Neural cell (in vitro differentiated cells): Measurements from ENCODE around the gene NPHP4. TPM values are rescaled to one million over a fixed set of nuclear protein-coding genes. Genes with fewer than 3 reads are reported as not detected.

Experiments used
- H2AFZ ChIP-seq: fragments of 200-600, 300-800 bp; sonication (generic), shearing (Covaris generic); 2 replicates; pipeline ENCODE4 v1.6.0; 2014; ENCODE audit warnings: low read depth, mild to moderate bottlenecking, antibody characterized with exemption, low read length, moderate library complexity
- H3F3A ChIP-seq: fragments of 200-600 bp; shearing (Covaris generic); 2 replicates; pipeline ENCODE4 v1.6.1; 2016; ENCODE audit warnings: mild to moderate bottlenecking, moderate library complexity, mixed read lengths, antibody characterized with exemption, low read length; ENCODE audit not compliant: insufficient read depth, poor library complexity, severe bottlenecking
- H3K27ac ChIP-seq: fragments of 200-600, 300-800 bp; sonication (generic), shearing (Covaris generic); 2 replicates; pipeline ENCODE4 v1.5.1; 2014; ENCODE audit warnings: mild to moderate bottlenecking, low read length, moderate library complexity
- H3K27me3 ChIP-seq: fragments of 300-800, 200-600 bp; sonication (generic), shearing (Covaris generic); 2 replicates; pipeline ENCODE4 v1.6.0; 2014; ENCODE audit warnings: mild to moderate bottlenecking, low read depth, low read length, moderate library complexity; ENCODE audit not compliant: insufficient read depth
- H3K36me3 ChIP-seq: fragments of 300-800, 200-600 bp; sonication (generic), shearing (Covaris generic); 2 replicates; pipeline ENCODE4 v1.5.1; 2014; ENCODE audit warnings: mild to moderate bottlenecking, antibody characterized with exemption, low read length, moderate library complexity; ENCODE audit not compliant: insufficient read depth
- H3K4me2 ChIP-seq: fragments of 300-800, 200-600 bp; sonication (generic), shearing (Covaris generic); 2 replicates; pipeline ENCODE4 v1.6.0; 2014; ENCODE audit warnings: mild to moderate bottlenecking, low read length
- H3K4me3 ChIP-seq: fragments of 300-800, 200-600 bp; sonication (generic), shearing (Covaris generic); 2 replicates; pipeline ENCODE4 v1.5.1; 2014; ENCODE audit warnings: mild to moderate bottlenecking, low read length, moderate library complexity
- H3K79me2 ChIP-seq: fragments of 200-600 bp; shearing (Covaris generic); replicated peaks from 2 replicates; pipeline ENCODE4 v1.6.0; 2014; ENCODE audit warnings: mild to moderate bottlenecking, low read length, moderate library complexity; ENCODE audit not compliant: insufficient read depth
- H3K9ac ChIP-seq: fragments of 300-800, 200-600 bp; sonication (generic), shearing (Covaris generic); 2 replicates; pipeline ENCODE4 v1.6.1; 2016; ENCODE audit warnings: mild to moderate bottlenecking, low read length, mixed read lengths
- H3K9me2 ChIP-seq: fragments of 200-600 bp; shearing (Covaris generic); 2 replicates; pipeline ENCODE4 v1.6.1; 2016; ENCODE audit warnings: mild to moderate bottlenecking, low read length, mixed read lengths; ENCODE audit not compliant: insufficient read depth
- H3K9me3 ChIP-seq: fragments of 200-600, 300-800 bp; sonication (generic), shearing (Covaris generic); 2 replicates; pipeline ENCODE4 v1.6.1; 2016; ENCODE audit warnings: mild to moderate bottlenecking, mixed run types, low read length, moderate library complexity, mixed read lengths
- H4K20me1 ChIP-seq: fragments of 200-600 bp; shearing (Covaris generic); 2 replicates; pipeline ENCODE4 v1.6.1; 2016; ENCODE audit warnings: mild to moderate bottlenecking, mixed run types; ENCODE audit not compliant: insufficient read depth
- EP300 ChIP-seq: fragments of 450-650 bp; conservative IDR thresholded peaks from 2 replicates; pipeline ENCODE4 v1.6.1; 2014; ENCODE audit warnings: antibody characterized with exemption, mild to moderate bottlenecking, moderate library complexity; ENCODE audit not compliant: poor library complexity, severe bottlenecking
- EZH2 ChIP-seq: fragments of 200-600, 300-800 bp; shearing (Covaris generic), sonication (generic); IDR thresholded peaks from 2 replicates; pipeline ENCODE4 v1.6.1; 2014; ENCODE audit warnings: antibody characterized with exemption, low read length, borderline replicate concordance, mild to moderate bottlenecking; ENCODE audit not compliant: insufficient read depth, poor library complexity, severe bottlenecking
- MXI1 ChIP-seq: fragments of 450-650 bp; conservative IDR thresholded peaks from 2 replicates; pipeline ENCODE4 v1.6.1; 2014; ENCODE audit warnings: antibody characterized with exemption, mild to moderate bottlenecking; ENCODE audit not compliant: poor library complexity, severe bottlenecking
- POLR2AphosphoS5 ChIP-seq: IDR thresholded peaks from 2 replicates; pipeline ENCODE4 v1.6.1; 2012
- RAD21 ChIP-seq: fragments of 450-650 bp; conservative IDR thresholded peaks from 2 replicates; pipeline ENCODE4 v1.6.1; 2014; ENCODE audit warnings: antibody characterized with exemption, mild to moderate bottlenecking, moderate library complexity
- SMC3 ChIP-seq: fragments of 450-650 bp; conservative IDR thresholded peaks from 2 replicates; pipeline ENCODE4 v1.6.1; 2014; ENCODE audit warnings: antibody characterized with exemption, mild to moderate bottlenecking, moderate library complexity; ENCODE audit not compliant: poor library complexity
- TAF1 ChIP-seq: IDR thresholded peaks from 2 replicates; pipeline ENCODE4 v1.6.1; 2012; ENCODE audit warnings: low read depth
- polyA plus RNA-seq: library from polyadenylated mRNA; depleted of rRNA; stranded (reverse); fragments of >200 nt; gene quantifications from 2 replicates; pipeline ENCODE4 v1.2.3, GENCODE V29; 2014
- TF ChIP-seq, protein P1 (sequence below): IDR thresholded peaks from 2 replicates; pipeline ENCODE4 v1.6.1; 2012; ENCODE audit warnings: borderline replicate concordance
- TF ChIP-seq, protein P2 (sequence below): fragments of 450-650 bp; IDR thresholded peaks from 2 replicates; pipeline ENCODE4 v1.5.1; 2014; ENCODE audit warnings: antibody characterized with exemption, mild to moderate bottlenecking, moderate library complexity; ENCODE audit not compliant: poor library complexity, severe bottlenecking

The NPHP4 gene
- polyA plus RNA-seq, 1 donor from 2014 or later: 17.1 TPM

DNA sequence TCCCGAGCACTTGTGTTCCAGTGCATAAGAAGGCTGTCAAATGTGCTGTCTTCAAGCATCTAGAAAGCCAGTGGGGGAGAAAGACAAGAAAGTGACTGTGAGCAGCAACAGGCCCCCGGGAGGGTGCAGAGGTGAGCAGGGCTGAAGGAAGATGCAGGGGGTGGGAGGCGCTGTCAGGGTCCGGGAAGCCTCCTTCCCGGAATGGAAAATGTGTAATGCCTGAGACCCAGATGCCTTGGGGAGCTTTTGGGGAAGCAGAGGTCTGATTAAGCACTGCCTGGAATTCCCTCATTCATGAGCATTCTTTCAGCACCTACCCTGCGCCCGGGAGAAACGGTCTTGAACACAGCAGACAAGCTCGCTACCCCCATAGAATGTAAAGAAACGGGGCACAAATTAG, 1.3 kb downstream of the NPHP4 start:
- TF ChIP-seq SMC3 (no peak), RAD21 (no peak), POLR2AphosphoS5 (no peak), MXI1 (no peak), EZH2 (no peak), TAF1 (no peak), EP300 (no peak)
- TF ChIP-seq, protein P1, sequence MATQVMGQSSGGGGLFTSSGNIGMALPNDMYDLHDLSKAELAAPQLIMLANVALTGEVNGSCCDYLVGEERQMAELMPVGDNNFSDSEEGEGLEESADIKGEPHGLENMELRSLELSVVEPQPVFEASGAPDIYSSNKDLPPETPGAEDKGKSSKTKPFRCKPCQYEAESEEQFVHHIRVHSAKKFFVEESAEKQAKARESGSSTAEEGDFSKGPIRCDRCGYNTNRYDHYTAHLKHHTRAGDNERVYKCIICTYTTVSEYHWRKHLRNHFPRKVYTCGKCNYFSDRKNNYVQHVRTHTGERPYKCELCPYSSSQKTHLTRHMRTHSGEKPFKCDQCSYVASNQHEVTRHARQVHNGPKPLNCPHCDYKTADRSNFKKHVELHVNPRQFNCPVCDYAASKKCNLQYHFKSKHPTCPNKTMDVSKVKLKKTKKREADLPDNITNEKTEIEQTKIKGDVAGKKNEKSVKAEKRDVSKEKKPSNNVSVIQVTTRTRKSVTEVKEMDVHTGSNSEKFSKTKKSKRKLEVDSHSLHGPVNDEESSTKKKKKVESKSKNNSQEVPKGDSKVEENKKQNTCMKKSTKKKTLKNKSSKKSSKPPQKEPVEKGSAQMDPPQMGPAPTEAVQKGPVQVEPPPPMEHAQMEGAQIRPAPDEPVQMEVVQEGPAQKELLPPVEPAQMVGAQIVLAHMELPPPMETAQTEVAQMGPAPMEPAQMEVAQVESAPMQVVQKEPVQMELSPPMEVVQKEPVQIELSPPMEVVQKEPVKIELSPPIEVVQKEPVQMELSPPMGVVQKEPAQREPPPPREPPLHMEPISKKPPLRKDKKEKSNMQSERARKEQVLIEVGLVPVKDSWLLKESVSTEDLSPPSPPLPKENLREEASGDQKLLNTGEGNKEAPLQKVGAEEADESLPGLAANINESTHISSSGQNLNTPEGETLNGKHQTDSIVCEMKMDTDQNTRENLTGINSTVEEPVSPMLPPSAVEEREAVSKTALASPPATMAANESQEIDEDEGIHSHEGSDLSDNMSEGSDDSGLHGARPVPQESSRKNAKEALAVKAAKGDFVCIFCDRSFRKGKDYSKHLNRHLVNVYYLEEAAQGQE: no peak
- TF ChIP-seq, protein P2, sequence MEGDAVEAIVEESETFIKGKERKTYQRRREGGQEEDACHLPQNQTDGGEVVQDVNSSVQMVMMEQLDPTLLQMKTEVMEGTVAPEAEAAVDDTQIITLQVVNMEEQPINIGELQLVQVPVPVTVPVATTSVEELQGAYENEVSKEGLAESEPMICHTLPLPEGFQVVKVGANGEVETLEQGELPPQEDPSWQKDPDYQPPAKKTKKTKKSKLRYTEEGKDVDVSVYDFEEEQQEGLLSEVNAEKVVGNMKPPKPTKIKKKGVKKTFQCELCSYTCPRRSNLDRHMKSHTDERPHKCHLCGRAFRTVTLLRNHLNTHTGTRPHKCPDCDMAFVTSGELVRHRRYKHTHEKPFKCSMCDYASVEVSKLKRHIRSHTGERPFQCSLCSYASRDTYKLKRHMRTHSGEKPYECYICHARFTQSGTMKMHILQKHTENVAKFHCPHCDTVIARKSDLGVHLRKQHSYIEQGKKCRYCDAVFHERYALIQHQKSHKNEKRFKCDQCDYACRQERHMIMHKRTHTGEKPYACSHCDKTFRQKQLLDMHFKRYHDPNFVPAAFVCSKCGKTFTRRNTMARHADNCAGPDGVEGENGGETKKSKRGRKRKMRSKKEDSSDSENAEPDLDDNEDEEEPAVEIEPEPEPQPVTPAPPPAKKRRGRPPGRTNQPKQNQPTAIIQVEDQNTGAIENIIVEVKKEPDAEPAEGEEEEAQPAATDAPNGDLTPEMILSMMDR: no peak
- Histone ChIP-seq H3K9me2 (no peaks in the 10 kb centered on the region), H3F3A (no peaks in the 10 kb centered on the region), H2AFZ (no peak overlapping the region), H3K79me2 (peaks cover 43% of the 10 kb centered on the region), H3K9me3 (no peaks in the 10 kb centered on the region), H3K4me2 (peak overlapping the region; percentile 98), H4K20me1 (no peaks in the 10 kb centered on the region), H3K4me3 (peak overlapping the region; percentile 96), H3K27me3 (no peaks in the 10 kb centered on the region), H3K9ac (peak overlapping the region; percentile 82), H3K36me3 (no peaks in the 10 kb centered on the region), H3K27ac (peak overlapping the region; percentile 65)

DNA sequence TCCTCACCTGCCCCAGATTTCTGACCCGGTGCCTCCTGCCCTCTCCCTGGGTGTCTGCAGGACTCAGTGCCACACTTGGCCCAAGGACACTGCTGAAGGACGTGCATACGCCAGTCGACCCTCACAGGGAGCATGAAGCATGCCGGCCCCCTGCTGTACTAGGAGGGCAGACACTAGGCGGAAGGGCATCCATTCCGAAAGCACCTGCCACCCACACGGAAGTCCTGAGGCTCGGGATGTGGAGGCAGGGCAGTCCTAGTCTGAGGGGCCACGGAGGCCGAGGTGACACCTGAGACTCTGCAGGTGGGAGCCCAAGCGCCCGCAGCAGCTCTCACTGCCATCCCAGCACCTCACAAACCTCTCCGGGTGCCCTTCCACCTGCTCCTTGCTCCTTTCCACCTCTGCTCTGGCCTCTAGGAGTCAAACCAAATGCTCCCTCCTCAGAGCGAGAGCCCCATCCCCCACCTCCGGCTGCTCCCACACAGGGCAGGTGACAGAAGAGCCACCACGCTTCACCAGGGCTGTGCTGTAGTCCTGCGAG, 2.4 kb downstream of the NPHP4 start:
- H3K4me2 ChIP-seq: no peak overlapping the region
- no peak overlapping the region for H3K9ac ChIP-seq
- no peaks in the 10 kb centered on the region for H3K9me2 ChIP-seq
- no peaks in the 10 kb centered on the region for H3K27me3 ChIP-seq
- TF ChIP-seq POLR2AphosphoS5 (no peak), EP300 (no peak), RAD21 (no peak), MXI1 (no peak), SMC3 (no peak), TAF1 (no peak), EZH2 (no peak)
- TF ChIP-seq, protein P1: no peak
- TF ChIP-seq, protein P2: no peak
- no peaks in the 10 kb centered on the region for H3K9me3 ChIP-seq
- no peak overlapping the region for H2AFZ ChIP-seq
- H3F3A ChIP-seq: no peaks in the 10 kb centered on the region
- H3K36me3 ChIP-seq: no peaks in the 10 kb centered on the region
- H3K27ac ChIP-seq: no peak overlapping the region
- peaks cover 41% of the 10 kb centered on the region for H3K79me2 ChIP-seq
- no peak overlapping the region for H3K4me3 ChIP-seq
- H4K20me1 ChIP-seq: no peaks in the 10 kb centered on the region
